CD4-positive, alpha-beta T cell treated with Interleukin-4 for 1 hour (primary cell): ENCODE results near the gene KRTAP5-9.
A peak's percentile ranks its signal among the peaks of the same experiment; 100 is the strongest.
"Not testable (repeated sequence)": the region's sequence is repeated elsewhere in the genome, so short reads cannot be mapped to it uniquely, and the experiment has no call there.

Experiments used
- DNase-seq, 2 donors: peaks; one replicate each; pipeline ENCODE4 v3.0.0-alpha.2; 2020 to 2022

Gene KRTAP5-9

DNA sequence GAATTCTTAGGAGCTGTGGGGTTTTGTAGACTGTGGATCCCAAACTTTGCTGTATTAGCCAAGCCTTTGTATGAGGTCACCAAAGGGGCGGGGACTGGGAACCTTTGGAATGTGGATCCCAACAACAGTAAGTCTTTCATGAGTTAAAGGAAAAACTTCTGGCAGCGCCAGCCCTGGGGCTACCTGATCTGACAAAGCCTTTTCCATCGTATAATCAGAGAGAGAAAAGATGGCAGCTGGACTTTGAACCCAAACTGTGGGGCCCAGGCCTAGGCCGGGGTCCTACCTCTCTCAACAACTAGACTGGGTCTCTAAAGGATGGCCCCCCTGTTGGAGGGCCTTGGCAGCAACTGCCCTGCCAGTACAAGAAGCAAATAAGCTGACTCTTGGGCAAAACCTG, 40.1 kb downstream of the KRTAP5-9 start:
- not testable (repeated sequence) for DNase-seq

DNA sequence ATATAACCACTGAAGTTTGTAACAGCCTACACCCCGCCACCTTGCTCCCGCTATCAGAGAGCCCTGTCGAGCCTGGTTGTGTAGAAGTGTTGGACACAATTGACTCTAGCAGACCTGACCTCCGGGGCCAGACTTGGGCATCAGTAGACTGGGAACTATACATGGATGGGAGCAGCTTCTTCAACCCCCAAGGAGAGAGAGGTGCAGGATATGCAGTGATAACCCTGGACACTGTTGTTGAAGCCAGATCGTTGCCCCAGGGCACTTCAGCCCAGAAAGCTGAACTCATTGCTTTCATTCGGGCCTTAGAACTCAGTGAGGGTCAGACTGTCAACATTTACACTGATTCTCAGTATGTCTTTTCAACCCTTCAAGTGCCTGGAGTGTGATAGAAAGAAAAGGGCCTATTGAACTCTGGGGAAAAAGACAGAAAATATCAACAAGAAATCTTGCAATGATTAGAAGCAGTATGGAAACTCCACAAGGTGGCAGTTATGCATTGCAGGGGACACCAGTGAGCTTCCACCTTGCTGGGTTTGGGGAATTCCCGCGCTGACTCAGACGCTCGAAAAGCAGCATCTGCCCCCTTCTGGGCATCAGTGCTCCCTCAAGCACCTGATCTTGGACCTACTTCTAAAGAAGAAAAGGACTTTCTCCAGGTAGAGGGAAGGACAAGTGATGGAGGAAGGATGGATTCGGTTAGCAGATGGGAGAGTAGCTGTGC, 40.8 kb downstream of the KRTAP5-9 start:
- DNase-seq: peak; percentile 14 to 17

- not testable (repeated sequence) for DNase-seq
Observed at GRCh38 chr11:71589546-71589920, 41.3 kb downstream of the KRTAP5-9 start.
